HL-60 (cell line): ENCODE results near the gene COL25A1.

Experiments used
- GABPA ChIP-seq: IDR thresholded peaks from 2 replicates; pipeline ENCODE4 v1.6.1; 2012; ENCODE audit warnings: low read depth
- POLR2AphosphoS5 ChIP-seq: IDR thresholded peaks from 2 replicates; pipeline ENCODE4 v1.6.1; 2012; ENCODE audit warnings: low read depth
- TF ChIP-seq, protein P1 (sequence below): IDR thresholded peaks from one replicate; pipeline ENCODE4 v1.5.1; 2011; ENCODE audit warnings: low read length, control low read depth, inconsistent platforms; ENCODE audit not compliant: insufficient read depth
- TF ChIP-seq, protein P2 (sequence below): IDR thresholded peaks from 2 replicates; pipeline ENCODE4 v1.6.1; 2012; ENCODE audit warnings: low read depth; ENCODE audit not compliant: insufficient replicate concordance

DNA sequence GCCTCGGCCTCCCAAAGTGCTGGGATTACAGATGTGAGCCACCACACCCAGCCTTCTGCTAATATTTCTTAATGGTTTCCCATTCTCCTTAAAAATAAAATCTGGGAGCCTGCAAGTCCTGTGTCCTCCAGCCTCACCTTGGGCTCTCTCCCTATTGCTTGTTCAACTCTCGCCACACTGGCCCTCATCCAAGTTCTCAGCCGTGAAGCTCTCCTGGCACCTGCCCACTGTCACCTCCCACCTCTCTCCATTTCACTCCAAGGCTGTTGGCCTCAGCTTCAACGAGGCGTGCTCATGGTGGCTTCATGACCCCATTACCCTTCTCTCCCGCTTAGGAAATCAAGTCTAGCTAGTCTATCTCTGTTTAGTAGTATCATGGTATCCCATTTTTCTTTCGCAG, 530.1 kb downstream of the COL25A1 start:
- TF ChIP-seq, protein P1, sequence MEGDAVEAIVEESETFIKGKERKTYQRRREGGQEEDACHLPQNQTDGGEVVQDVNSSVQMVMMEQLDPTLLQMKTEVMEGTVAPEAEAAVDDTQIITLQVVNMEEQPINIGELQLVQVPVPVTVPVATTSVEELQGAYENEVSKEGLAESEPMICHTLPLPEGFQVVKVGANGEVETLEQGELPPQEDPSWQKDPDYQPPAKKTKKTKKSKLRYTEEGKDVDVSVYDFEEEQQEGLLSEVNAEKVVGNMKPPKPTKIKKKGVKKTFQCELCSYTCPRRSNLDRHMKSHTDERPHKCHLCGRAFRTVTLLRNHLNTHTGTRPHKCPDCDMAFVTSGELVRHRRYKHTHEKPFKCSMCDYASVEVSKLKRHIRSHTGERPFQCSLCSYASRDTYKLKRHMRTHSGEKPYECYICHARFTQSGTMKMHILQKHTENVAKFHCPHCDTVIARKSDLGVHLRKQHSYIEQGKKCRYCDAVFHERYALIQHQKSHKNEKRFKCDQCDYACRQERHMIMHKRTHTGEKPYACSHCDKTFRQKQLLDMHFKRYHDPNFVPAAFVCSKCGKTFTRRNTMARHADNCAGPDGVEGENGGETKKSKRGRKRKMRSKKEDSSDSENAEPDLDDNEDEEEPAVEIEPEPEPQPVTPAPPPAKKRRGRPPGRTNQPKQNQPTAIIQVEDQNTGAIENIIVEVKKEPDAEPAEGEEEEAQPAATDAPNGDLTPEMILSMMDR, result no peak
- TF ChIP-seq, protein P2, sequence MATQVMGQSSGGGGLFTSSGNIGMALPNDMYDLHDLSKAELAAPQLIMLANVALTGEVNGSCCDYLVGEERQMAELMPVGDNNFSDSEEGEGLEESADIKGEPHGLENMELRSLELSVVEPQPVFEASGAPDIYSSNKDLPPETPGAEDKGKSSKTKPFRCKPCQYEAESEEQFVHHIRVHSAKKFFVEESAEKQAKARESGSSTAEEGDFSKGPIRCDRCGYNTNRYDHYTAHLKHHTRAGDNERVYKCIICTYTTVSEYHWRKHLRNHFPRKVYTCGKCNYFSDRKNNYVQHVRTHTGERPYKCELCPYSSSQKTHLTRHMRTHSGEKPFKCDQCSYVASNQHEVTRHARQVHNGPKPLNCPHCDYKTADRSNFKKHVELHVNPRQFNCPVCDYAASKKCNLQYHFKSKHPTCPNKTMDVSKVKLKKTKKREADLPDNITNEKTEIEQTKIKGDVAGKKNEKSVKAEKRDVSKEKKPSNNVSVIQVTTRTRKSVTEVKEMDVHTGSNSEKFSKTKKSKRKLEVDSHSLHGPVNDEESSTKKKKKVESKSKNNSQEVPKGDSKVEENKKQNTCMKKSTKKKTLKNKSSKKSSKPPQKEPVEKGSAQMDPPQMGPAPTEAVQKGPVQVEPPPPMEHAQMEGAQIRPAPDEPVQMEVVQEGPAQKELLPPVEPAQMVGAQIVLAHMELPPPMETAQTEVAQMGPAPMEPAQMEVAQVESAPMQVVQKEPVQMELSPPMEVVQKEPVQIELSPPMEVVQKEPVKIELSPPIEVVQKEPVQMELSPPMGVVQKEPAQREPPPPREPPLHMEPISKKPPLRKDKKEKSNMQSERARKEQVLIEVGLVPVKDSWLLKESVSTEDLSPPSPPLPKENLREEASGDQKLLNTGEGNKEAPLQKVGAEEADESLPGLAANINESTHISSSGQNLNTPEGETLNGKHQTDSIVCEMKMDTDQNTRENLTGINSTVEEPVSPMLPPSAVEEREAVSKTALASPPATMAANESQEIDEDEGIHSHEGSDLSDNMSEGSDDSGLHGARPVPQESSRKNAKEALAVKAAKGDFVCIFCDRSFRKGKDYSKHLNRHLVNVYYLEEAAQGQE, result no peak
- TF ChIP-seq GABPA, result no peak
- no peak for TF ChIP-seq POLR2AphosphoS5
